RKO (cell line): ENCODE results near the gene EHD3.

Experiments used
- DNase-seq: peaks from one replicate; pipeline ENCODE4 v3.0.0-alpha.2; 2016; ENCODE audit warnings: low spot score

EHD3 gene

DNA sequence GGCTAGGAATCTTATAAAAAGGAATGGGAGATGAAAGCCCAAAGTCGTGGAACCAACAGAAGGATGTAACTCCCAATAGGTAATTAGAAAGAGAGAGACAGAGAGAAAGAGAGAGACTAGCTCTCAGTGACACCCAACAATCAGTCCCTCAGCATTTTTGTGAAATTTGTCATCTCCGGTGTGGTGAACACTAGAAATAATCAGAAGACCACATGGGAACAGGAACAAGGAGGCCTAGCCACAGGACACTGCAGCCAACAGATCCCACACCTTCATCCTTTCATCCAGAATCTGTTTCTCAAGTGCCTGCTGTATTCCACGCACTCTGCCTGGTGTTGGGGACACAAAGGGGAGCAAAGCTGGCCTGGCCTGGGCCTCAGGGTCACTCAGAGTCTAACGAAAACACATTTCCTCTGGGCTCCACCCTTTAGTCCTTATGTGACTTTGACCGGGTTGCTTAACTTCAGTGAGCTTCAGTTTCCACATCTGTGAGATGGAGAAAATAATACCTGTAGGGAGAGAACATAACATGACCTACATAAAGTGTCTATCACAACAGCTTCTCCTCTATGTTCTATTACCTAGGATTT is 53.1 kb downstream of the EHD3 start:
- DNase-seq = no peak

DNA sequence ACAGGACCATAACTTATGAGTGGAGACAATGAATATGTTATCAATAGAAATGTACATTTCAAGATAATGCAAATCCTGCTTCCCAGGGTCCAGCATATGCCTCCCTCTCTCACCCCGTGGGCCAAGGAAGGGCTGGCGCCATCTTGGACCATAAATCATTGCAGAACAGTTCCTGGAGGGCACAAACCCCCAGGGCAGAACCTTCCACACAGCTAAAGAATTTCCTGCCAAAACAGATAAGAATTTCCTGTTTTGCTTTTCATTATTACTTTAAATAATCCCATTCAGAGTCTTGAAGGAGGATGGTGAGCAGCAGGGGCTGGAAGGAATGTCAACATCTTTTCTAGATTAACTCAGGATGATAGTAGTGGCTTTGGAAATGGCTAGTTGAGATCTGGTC is 53.7 kb downstream of the EHD3 start:
- DNase-seq = no peak

GRCh38 chr2:31294196-31294595 is 60.2 kb downstream of the EHD3 start:
- DNase-seq = no peak

DNA sequence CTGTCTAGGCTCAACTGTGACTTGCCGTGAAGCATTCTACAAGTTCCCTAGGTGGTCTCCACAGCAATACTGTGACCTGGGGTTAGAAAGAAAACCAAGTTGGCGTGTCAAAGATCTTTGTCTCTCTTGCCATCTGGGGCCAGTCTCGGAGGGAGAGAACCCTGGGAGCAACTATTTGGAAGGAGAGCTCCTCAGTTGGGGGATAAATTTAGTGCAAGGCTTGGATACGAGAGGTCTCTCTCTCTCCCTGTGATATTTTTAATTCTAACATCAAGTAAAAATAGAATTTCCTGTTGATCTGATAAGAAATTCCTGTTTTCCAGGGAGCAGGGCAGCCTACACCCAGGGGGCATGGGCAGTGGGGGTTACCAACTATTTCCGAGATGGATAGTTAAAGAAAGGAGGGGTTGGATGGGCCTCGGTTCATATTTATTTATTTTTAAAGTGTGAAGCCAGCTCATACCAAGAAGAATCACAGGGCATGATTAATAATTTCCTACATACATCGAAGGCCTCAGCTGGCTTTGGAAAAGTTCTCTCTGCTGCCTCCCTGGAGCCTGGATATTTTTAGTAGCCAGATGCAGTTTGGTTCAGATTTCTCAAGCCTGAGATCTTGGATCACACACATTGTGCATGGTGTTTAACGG is 62.8 kb downstream of the EHD3 start:
- no peak for DNase-seq

GRCh38 chr2:31297751-31298150 is 63.8 kb downstream of the EHD3 start:
- peak; percentile 56 for DNase-seq

DNA sequence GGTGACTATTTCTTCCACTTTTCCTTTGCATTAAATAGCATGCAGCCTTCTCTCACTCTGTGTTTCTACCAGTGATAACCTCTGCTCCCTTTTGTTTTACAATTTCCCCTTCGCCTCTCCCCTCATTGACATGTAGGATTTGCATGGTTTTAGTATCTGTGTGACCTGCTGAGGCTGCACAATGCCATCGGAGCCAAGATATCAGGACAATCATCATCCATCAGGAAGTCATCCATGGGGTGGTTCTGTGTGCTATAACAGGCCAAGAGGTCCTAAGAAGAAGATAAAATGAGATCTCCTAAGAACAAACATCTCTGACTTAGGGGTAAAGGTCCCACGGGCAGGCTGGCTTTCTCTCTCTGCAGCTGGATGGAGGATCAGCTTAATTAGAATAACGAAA is 65.6 kb downstream of the EHD3 start:
- DNase-seq = no peak

GRCh38 chr2:31300309-31300708 is 66.4 kb downstream of the EHD3 start:
- DNase-seq = no peak

- DNase-seq = no peak
Observed at GRCh38 chr2:31302940-31303563, 69.1 kb downstream of the EHD3 start.

DNA sequence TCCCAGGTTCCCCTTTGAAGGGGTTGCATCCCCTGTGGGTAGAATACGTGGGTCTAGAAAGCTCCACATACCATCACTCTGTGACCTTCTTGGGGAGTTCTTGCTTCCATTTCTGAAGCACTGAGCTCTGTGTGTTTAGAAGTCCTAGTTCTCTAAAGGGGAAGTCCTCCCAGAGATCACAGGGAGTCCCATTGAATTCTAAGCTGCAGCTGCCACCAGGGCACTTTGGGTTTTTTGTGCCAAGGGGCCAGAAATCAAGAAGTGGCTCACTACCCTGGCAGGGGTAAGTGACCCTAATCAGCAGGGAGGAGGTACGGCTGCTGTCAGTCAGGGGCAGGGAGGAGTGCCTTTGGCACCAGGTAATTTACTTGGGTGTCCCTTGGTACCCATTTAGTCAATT is 70.9 kb downstream of the EHD3 start:
- no peak for DNase-seq

GRCh38 chr2:31312898-31313297 is 78.9 kb downstream of the EHD3 start:
- DNase-seq = no peak

DNA sequence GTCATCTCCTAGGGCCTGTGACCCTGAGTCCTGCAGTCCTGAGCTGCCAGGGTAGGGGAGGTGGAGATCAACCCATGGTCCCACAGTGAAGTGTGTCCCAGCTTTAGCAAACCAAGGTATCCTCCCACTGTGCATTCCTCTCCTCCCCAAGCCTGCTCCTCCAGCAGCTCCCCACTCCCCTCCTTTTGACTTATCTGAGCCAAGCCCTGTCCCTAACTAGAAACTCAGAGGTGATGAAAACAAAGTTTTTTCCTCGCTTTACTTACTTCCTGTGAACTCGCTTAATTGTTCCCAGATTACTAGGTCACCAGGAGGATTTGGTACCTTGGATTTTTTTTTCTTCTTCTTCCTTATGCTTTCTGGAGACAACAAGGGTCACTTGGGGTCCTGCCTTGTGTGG is 80.8 kb downstream of the EHD3 start:
- DNase-seq = no peak

- no peak for DNase-seq
Observed at GRCh38 chr2:31317396-31317795, 83.4 kb downstream of the EHD3 start.

DNA sequence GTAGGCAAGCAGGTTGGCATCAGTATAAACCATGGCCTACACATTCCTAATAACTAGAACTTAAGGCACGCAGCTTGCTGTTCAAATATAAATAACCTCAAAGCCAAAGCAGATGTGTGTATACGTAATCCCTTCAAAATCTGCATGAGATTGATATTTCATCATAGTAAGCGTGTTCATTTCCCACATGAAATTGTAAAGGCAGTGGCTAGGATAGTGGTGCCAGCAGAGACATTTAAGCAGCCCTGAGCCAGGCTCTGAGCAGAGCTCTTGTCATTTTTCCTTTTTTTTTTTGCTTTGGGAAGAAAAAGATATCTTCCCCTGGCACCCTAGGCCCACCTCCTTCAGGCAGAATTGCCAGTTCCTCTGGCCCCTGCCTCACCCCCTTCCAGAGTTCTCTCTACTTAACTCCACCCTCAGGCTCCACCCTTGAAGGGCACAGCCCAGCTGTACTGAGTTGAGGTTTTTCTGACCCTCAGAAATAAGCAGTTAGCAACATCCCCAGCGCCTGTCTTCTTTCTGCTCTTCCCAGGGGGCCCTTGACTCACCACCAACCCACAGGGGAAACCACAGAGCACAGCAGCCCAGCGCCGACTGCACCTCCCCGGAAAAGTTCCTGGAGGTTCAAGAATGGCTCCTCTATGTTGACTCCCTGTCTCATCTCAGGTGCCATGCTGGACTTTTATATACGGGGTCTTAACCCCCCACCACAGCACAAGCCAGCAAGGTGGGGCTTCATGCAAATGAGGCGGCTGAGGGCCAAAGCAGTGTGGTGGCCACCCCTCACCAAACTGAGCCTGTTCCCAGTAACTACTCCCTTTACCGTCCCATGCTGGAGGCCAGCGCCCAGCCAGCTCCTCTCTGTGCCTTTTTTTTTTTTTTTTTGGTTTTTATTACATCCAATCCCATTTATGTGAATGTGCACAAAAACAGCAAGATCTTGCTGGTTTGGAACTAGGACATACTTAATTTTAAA is 84.7 kb downstream of the EHD3 start:
- DNase-seq = no peak
